HepG2 (cell line): ENCODE results near the gene ZDHHC14. TPM values are rescaled to one million over a fixed set of nuclear protein-coding genes. Genes with fewer than 3 reads are reported as not detected.

Experiments
- ATAC-seq: fragments of 200-7000 bp; cut with Tn5 transposase; 3 replicates; pipeline ENCODE4 v1.9.1; 2020; ENCODE audit warnings: mild to moderate bottlenecking, moderate library complexity
- BruUV-seq: library from RNA; stranded (reverse); fragments of 400-500 nt; replicated peaks from 2 replicates; lab custom pipeline; 2021; lab: Mats Ljungman, UMichigan
- CTCF ChIA-PET: fragments of 300-600 bp; formaldehyde crosslinking; extraction: SDS; loops from one replicate; lab custom pipeline; 2021; ENCODE audit warnings: low total read pairs, inconsistent platforms, low intra/inter-chr PET ratio; lab: Yijun Ruan, JAX
- POLR2A ChIA-PET: fragments of 350-600 bp; sonication (Branson Sonifier 250); formaldehyde crosslinking; loops from one replicate; lab custom pipeline; 2020; ENCODE audit warnings: antibody characterized with exemption, inconsistent platforms; lab: Yijun Ruan, JAX
- DNase-seq: peaks from one replicate; pipeline ENCODE4 v3.0.0-alpha.2; 2015; ENCODE audit warnings: low spot score
- FAIRE-seq: peaks from 3 replicates; lab custom pipeline; 2011; peaks lifted over from hg19 to GRCh38; lab: Jason Lieb, UNC
- H2AFZ ChIP-seq: one replicate; pipeline ENCODE4 v1.6.1; 2011; ENCODE audit warnings: low read length, inconsistent platforms
- H3K27ac ChIP-seq: fragments of 300-600 bp; 3 replicates; pipeline ENCODE4 v1.8.0; 2011; ENCODE audit warnings: mixed run types, mild to moderate bottlenecking, mixed read lengths, low read length, inconsistent platforms; ENCODE audit not compliant: insufficient read depth; ENCODE audit errors: extremely low read length
- H3K27me3 ChIP-seq, 2 experiments: fragments of 200-600 bp in 1 of 2; 2 replicates in 1 of 2; 3 replicates in 1 of 2; pipeline versions ENCODE4 v1.6.0 to v1.8.0; 2011; ENCODE audit warnings: low read length in 2 of 2, mild to moderate bottlenecking in 2 of 2, moderate library complexity in 2 of 2, inconsistent platforms in 1 of 2; ENCODE audit not compliant: insufficient read depth in 2 of 2, control insufficient read depth in 1 of 2
- H3K36me3 ChIP-seq, 2 experiments: fragments of 200-600 bp in 1 of 2; replicated peaks in 1 of 2; 2 replicates in 1 of 2; 3 replicates in 1 of 2; pipeline versions ENCODE4 v1.5.1 to v1.8.0; 2011; ENCODE audit warnings: low read length in 2 of 2, inconsistent platforms in 1 of 2; ENCODE audit not compliant: insufficient read depth in 2 of 2, control insufficient read depth in 1 of 2
- H3K4me1 ChIP-seq: 2 replicates; pipeline ENCODE4 v1.5.1; 2012; ENCODE audit warnings: low read length, inconsistent platforms; ENCODE audit not compliant: insufficient read depth
- H3K4me2 ChIP-seq: 2 replicates; pipeline ENCODE4 v1.6.0; 2011; ENCODE audit warnings: low read depth, low read length, inconsistent platforms
- H3K4me3 ChIP-seq, 3 experiments: fragments of 200-600 bp in 1 of 3; sonication (generic), shearing (Covaris generic) in 1 of 3; replicated peaks in 1 of 3; 2 replicates each; pipeline ENCODE4 v1.5.1; 2011 to 2016; ENCODE audit warnings: low read length in 3 of 3, inconsistent platforms in 2 of 3, low read depth in 2 of 3, mild to moderate bottlenecking in 2 of 3, control low read depth in 1 of 3, mixed read lengths in 1 of 3; ENCODE audit not compliant: insufficient read depth in 1 of 3
- H3K79me2 ChIP-seq: one replicate; pipeline ENCODE4 v1.6.1; 2011; ENCODE audit warnings: low read length, inconsistent platforms; ENCODE audit not compliant: insufficient read depth
- H3K9ac ChIP-seq: 2 replicates; pipeline ENCODE4 v1.6.0; 2011; ENCODE audit warnings: mild to moderate bottlenecking, low read depth, low read length, inconsistent platforms; ENCODE audit not compliant: insufficient read depth
- H3K9me3 ChIP-seq: 2 replicates; pipeline ENCODE4 v1.5.1; 2012; ENCODE audit warnings: mild to moderate bottlenecking, low read length
- H4K20me1 ChIP-seq: 2 replicates; pipeline ENCODE4 v1.6.0; 2011; ENCODE audit warnings: inconsistent platforms, mild to moderate bottlenecking, low read length, moderate library complexity; ENCODE audit not compliant: insufficient read depth
- FOXO1 ChIP-seq: sonication (generic); formaldehyde crosslinking; IDR thresholded peaks from 2 replicates; pipeline ENCODE4 v1.4.0; 2020; ENCODE audit warnings: missing genetic modification reagents
- JARID2 ChIP-seq: sonication (generic); formaldehyde crosslinking; IDR thresholded peaks from 2 replicates; pipeline ENCODE4 v1.8.1; 2023; ENCODE audit warnings: missing genetic modification reagents, inconsistent platforms; ENCODE audit not compliant: insufficient replicate concordance
- KLF15 ChIP-seq: sonication (generic); formaldehyde crosslinking; IDR thresholded peaks from 2 replicates; pipeline ENCODE4 v1.8.1; 2023; ENCODE audit warnings: borderline replicate concordance, mild to moderate bottlenecking, inconsistent platforms, missing genetic modification reagents, mixed read lengths
- NFYC ChIP-seq: IDR thresholded peaks from 2 replicates; pipeline ENCODE4 v1.6.1; 2016; ENCODE audit warnings: missing genetic modification reagents, missing compliant biosample characterization
- ONECUT2 ChIP-seq: sonication (generic); formaldehyde crosslinking; IDR thresholded peaks from 2 replicates; pipeline ENCODE4 v1.4.0; 2020; ENCODE audit warnings: missing genetic modification reagents
- PAWR ChIP-seq: sonication (generic); formaldehyde crosslinking; IDR thresholded peaks from 2 replicates; pipeline ENCODE4 v1.4.0; 2020; ENCODE audit warnings: missing genetic modification reagents, mild to moderate bottlenecking, borderline replicate concordance
- RFXAP ChIP-seq: sonication (generic); formaldehyde crosslinking; IDR thresholded peaks from 2 replicates; pipeline ENCODE4 v1.4.0; 2020; ENCODE audit warnings: missing genetic modification reagents, borderline replicate concordance
- TEAD2 ChIP-seq: sonication (generic); formaldehyde crosslinking; IDR thresholded peaks from 2 replicates; pipeline ENCODE4 v1.9.0; 2021; ENCODE audit warnings: missing genetic modification reagents
- ZNF350 ChIP-seq: sonication (generic); formaldehyde crosslinking; IDR thresholded peaks from 2 replicates; pipeline ENCODE4 v1.4.0; 2020; ENCODE audit warnings: mild to moderate bottlenecking, low read depth, missing genetic modification reagents, borderline replicate concordance
- ZNF574 ChIP-seq: sonication (generic); formaldehyde crosslinking; IDR thresholded peaks from 2 replicates; pipeline ENCODE4 v1.4.0; 2020; ENCODE audit warnings: missing genetic modification reagents
- WGBS: methylation state at CpG from one replicate; pipeline ENCODE4 v1.1.6; 2017; ENCODE audit warnings: low lambda C conversion rate; 5-methylcytosine and 5-hydroxymethylcytosine counted together
- in situ Hi-C: cut with HindIII; loops from 2 replicates; pipeline ENCODE4 v1.10.0; 2017; ENCODE audit warnings: low pct_unique_long_range_greater_than_20kb; ENCODE audit not compliant: extremely low pct_ligation_motif_present
- intact Hi-C: fragments of 100-400 bp; cut with micrococcal nuclease; formaldehyde crosslinking; loops from one replicate; pipeline ENCODE4 v1.10.0; 2022; ENCODE audit not compliant: unreplicated experiment
- polyA plus RNA-seq, 8 experiments: library from polyadenylated mRNA; depleted of rRNA in 3 of 8; stranded (reverse) in 7 of 8; unstranded in 1 of 8; fragments of >200 nt; fragmentation: Illumina TruSeq in 4 of 8; extraction: Trizol in 4 of 8; gene quantifications; 2 replicates each; pipeline versions ENCODE4 v1.2.1 to v1.2.3, GENCODE V29; 2011 to 2016; ENCODE audit warnings: low read depth in 4 of 8, missing spikeins in 1 of 8, mixed read lengths in 1 of 8; ENCODE audit not compliant: insufficient read depth in 1 of 8
- total RNA-seq, 5 experiments: library from RNA; depleted of rRNA; stranded (reverse); fragments of >200 nt; fragmentation: Illumina TruSeq; extraction: Trizol; gene quantifications; 2 replicates each; pipeline ENCODE4 v1.2.3, GENCODE V29; 2016; ENCODE audit warnings: low read depth in 1 of 5
- TF ChIP-seq, protein P1 (sequence below), 2 experiments: IDR thresholded peaks; 2 replicates each; pipeline ENCODE4 v1.6.1; 2011 to 2012; ENCODE audit warnings: low read length in 2 of 2, borderline replicate concordance in 1 of 2, low read depth in 1 of 2, mild to moderate bottlenecking in 1 of 2, moderate library complexity in 1 of 2
- TF ChIP-seq, protein P2 (sequence below): sonication (generic); formaldehyde crosslinking; IDR thresholded peaks from 2 replicates; pipeline ENCODE4 v1.5.0; 2020; ENCODE audit warnings: mild to moderate bottlenecking, missing genetic modification reagents, borderline replicate concordance
- TF ChIP-seq, protein P3 (sequence below): sonication (generic); formaldehyde crosslinking; IDR thresholded peaks from 2 replicates; pipeline ENCODE4 v1.5.0; 2020; ENCODE audit warnings: missing genetic modification reagents
- TF ChIP-seq, protein P4 (sequence below): sonication (generic); formaldehyde crosslinking; IDR thresholded peaks from 2 replicates; pipeline ENCODE4 v1.5.0; 2020; ENCODE audit warnings: missing genetic modification reagents

ZDHHC14 gene
- total and polyA plus RNA-seq, 2 of the 13 experiments (the other 11 are each of a cell fraction or from before 2014, with no cell fraction given) = 3.7 to 9.5 TPM

GRCh38 chr6:157693867-157694266 is 312.9 kb downstream of the ZDHHC14 start:
- ATAC-seq (no peak), DNase-seq (no peak), FAIRE-seq (no peak)
- H3K27ac ChIP-seq = no peak overlapping the region
- no peak overlapping the region for H2AFZ ChIP-seq
- WGBS = 33% methylated on average over 7 of the region's 7 CpGs
- H3K4me3 ChIP-seq = no peak overlapping the region
- H3K4me2 ChIP-seq = no peak overlapping the region
- in situ Hi-C loops = no loop called here
- H3K36me3 ChIP-seq = no peaks in the 10 kb centered on the region
- peaks cover 7 to 77% of the 10 kb centered on the region in 2 experiments; a peak in 4 of 5 replicates for H3K27me3 ChIP-seq
- BruUV-seq = no TSS peak
- peaks cover 7% of the 10 kb centered on the region for H3K9me3 ChIP-seq
- no peak overlapping the region for H3K9ac ChIP-seq
- CTCF ChIA-PET = no interaction called here
- H3K4me1 ChIP-seq = no peaks in the 10 kb centered on the region
- intact Hi-C loops = no loop called here
- no peaks in the 10 kb centered on the region for H4K20me1 ChIP-seq
- POLR2A ChIA-PET = no interaction called here
- no peaks in the 10 kb centered on the region for H3K79me2 ChIP-seq
- TF ChIP-seq RFXAP (CRISPR knock-in tag) = no peak
- TF ChIP-seq, protein P1, sequence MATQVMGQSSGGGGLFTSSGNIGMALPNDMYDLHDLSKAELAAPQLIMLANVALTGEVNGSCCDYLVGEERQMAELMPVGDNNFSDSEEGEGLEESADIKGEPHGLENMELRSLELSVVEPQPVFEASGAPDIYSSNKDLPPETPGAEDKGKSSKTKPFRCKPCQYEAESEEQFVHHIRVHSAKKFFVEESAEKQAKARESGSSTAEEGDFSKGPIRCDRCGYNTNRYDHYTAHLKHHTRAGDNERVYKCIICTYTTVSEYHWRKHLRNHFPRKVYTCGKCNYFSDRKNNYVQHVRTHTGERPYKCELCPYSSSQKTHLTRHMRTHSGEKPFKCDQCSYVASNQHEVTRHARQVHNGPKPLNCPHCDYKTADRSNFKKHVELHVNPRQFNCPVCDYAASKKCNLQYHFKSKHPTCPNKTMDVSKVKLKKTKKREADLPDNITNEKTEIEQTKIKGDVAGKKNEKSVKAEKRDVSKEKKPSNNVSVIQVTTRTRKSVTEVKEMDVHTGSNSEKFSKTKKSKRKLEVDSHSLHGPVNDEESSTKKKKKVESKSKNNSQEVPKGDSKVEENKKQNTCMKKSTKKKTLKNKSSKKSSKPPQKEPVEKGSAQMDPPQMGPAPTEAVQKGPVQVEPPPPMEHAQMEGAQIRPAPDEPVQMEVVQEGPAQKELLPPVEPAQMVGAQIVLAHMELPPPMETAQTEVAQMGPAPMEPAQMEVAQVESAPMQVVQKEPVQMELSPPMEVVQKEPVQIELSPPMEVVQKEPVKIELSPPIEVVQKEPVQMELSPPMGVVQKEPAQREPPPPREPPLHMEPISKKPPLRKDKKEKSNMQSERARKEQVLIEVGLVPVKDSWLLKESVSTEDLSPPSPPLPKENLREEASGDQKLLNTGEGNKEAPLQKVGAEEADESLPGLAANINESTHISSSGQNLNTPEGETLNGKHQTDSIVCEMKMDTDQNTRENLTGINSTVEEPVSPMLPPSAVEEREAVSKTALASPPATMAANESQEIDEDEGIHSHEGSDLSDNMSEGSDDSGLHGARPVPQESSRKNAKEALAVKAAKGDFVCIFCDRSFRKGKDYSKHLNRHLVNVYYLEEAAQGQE (IDR thresholded peaks at IDR 0.05; ENCODE audit: borderline replicate concordance in 1 of 2, low read depth in 1 of 2, low read length in 2 of 2) = no peak
- no peak for TF ChIP-seq TEAD2 (CRISPR knock-in tag)
- no peak for TF ChIP-seq KLF15 (CRISPR knock-in tag)
- TF ChIP-seq, protein P2, sequence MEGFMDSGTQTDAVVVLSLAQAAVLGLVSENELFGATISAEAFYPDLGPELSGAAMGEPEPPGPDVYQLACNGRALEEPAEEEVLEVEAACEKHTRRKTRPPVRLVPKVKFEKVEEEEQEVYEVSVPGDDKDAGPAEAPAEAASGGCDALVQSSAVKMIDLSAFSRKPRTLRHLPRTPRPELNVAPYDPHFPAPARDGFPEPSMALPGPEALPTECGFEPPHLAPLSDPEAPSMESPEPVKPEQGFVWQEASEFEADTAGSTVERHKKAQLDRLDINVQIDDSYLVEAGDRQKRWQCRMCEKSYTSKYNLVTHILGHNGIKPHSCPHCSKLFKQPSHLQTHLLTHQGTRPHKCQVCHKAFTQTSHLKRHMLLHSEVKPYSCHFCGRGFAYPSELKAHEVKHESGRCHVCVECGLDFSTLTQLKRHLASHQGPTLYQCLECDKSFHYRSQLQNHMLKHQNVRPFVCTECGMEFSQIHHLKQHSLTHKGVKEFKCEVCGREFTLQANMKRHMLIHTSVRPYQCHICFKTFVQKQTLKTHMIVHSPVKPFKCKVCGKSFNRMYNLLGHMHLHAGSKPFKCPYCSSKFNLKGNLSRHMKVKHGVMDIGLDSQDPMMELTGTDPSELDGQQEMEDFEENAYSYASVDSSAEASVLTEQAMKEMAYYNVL (CRISPR knock-in tag) = no peak
- no peak for TF ChIP-seq NFYC (CRISPR knock-in tag)
- TF ChIP-seq, protein P3, sequence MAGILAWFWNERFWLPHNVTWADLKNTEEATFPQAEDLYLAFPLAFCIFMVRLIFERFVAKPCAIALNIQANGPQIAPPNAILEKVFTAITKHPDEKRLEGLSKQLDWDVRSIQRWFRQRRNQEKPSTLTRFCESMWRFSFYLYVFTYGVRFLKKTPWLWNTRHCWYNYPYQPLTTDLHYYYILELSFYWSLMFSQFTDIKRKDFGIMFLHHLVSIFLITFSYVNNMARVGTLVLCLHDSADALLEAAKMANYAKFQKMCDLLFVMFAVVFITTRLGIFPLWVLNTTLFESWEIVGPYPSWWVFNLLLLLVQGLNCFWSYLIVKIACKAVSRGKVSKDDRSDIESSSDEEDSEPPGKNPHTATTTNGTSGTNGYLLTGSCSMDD (CRISPR knock-in tag) = no peak
- no peak for TF ChIP-seq FOXO1 (CRISPR knock-in tag)
- TF ChIP-seq JARID2 (CRISPR knock-in tag) = no peak
- no peak for TF ChIP-seq ONECUT2 (CRISPR knock-in tag)
- no peak for TF ChIP-seq ZNF350 (CRISPR knock-in tag)
- TF ChIP-seq PAWR = no peak
- no peak for TF ChIP-seq ZNF574 (CRISPR knock-in tag)
- TF ChIP-seq, protein P4, sequence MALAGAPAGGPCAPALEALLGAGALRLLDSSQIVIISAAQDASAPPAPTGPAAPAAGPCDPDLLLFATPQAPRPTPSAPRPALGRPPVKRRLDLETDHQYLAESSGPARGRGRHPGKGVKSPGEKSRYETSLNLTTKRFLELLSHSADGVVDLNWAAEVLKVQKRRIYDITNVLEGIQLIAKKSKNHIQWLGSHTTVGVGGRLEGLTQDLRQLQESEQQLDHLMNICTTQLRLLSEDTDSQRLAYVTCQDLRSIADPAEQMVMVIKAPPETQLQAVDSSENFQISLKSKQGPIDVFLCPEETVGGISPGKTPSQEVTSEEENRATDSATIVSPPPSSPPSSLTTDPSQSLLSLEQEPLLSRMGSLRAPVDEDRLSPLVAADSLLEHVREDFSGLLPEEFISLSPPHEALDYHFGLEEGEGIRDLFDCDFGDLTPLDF (CRISPR knock-in tag) = no peak
